H1 (cell line): ENCODE data around the gene SLC48A1. TPM values are rescaled to one million over a fixed set of nuclear protein-coding genes. Genes with fewer than 3 reads are reported as not detected.
A peak's percentile ranks its signal among the peaks of the same experiment; 100 is the strongest.

ENCODE experiments used
- CTCF ChIA-PET: fragments of 300-600 bp; sonication (Branson Sonifier 250); formaldehyde crosslinking; loops from one replicate; lab custom pipeline; 2021; ENCODE audit not compliant: partially characterized antibody; lab: Charles Lee
- POLR2A ChIA-PET: fragments of 300-600 bp; sonication (Branson Sonifier 250); formaldehyde crosslinking; loops from one replicate; lab custom pipeline; 2021; ENCODE audit warnings: inconsistent platforms; ENCODE audit not compliant: partially characterized antibody; lab: Charles Lee
- DNase-seq, 2 experiments: peaks; one replicate each; pipeline versions ENCODE4 v3.0.0 to v3.0.0-alpha.2; 2010 to 2022; ENCODE audit warnings: low spot score in 2 of 2, low read depth in 1 of 2, mixed read lengths in 1 of 2
- FAIRE-seq: peaks from 2 replicates; lab custom pipeline; 2011; peaks lifted over from hg19 to GRCh38; lab: Jason Lieb, UNC
- H2AFZ ChIP-seq: 2 replicates; pipeline ENCODE4 v1.8.1; 2012; ENCODE audit warnings: low read length, inconsistent platforms
- H2AK5ac ChIP-seq: 2 replicates; pipeline ENCODE4 v1.6.1; 2013; ENCODE audit warnings: low read depth, low read length
- H2BK120ac ChIP-seq: replicated peaks from 2 replicates; pipeline ENCODE3; 2013; ENCODE audit warnings: low read depth, low read length, inconsistent platforms
- H2BK12ac ChIP-seq: 2 replicates; pipeline ENCODE4 v1.6.1; 2013; ENCODE audit warnings: low read depth, low read length
- H2BK15ac ChIP-seq: 2 replicates; pipeline ENCODE4 v1.6.1; 2013; ENCODE audit warnings: low read length
- H2BK20ac ChIP-seq: 2 replicates; pipeline ENCODE4 v1.6.1; 2013; ENCODE audit warnings: low read length
- H2BK5ac ChIP-seq: 2 replicates; pipeline ENCODE4 v1.6.1; 2013; ENCODE audit warnings: low read depth, low read length
- H3K14ac ChIP-seq: 2 replicates; pipeline ENCODE4 v1.6.1; 2013; ENCODE audit warnings: inconsistent platforms; ENCODE audit not compliant: insufficient read length
- H3K18ac ChIP-seq: 2 replicates; pipeline ENCODE4 v1.6.1; 2013; ENCODE audit warnings: low read length; ENCODE audit errors: extremely low read depth
- H3K23ac ChIP-seq: 2 replicates; pipeline ENCODE4 v1.6.1; 2013; ENCODE audit warnings: inconsistent platforms; ENCODE audit not compliant: insufficient read length
- H3K23me2 ChIP-seq: 2 replicates; pipeline ENCODE4 v1.6.1; 2013; ENCODE audit warnings: low read depth, low read length
- H3K27ac ChIP-seq: 2 replicates; pipeline ENCODE4 v1.6.1; 2011; ENCODE audit warnings: low read depth, low read length, inconsistent platforms
- H3K27me3 ChIP-seq, 4 experiments: replicated peaks in 1 of 4; 1 replicate in 1 of 4; 2 replicates in 3 of 4; pipeline versions ENCODE4 v1.6.1 to v1.8.1; 2011 to 2013; ENCODE audit warnings: low read length in 3 of 4, mild to moderate bottlenecking in 3 of 4, inconsistent platforms in 2 of 4, mixed read lengths in 2 of 4, moderate library complexity in 1 of 4; ENCODE audit not compliant: control insufficient read depth in 3 of 4, insufficient read depth in 3 of 4; ENCODE audit errors: extremely low read depth in 1 of 4
- H3K36me3 ChIP-seq, 4 experiments: 2 replicates each; pipeline versions ENCODE4 v1.6.1 to v1.8.1; 2011 to 2013; ENCODE audit warnings: mild to moderate bottlenecking in 4 of 4, low read length in 3 of 4, moderate library complexity in 2 of 4, control low read depth in 1 of 4, inconsistent platforms in 1 of 4; ENCODE audit not compliant: insufficient read depth in 4 of 4, control insufficient read depth in 2 of 4
- H3K4ac ChIP-seq: replicated peaks from 2 replicates; pipeline ENCODE3; 2013; ENCODE audit warnings: low read length, low read depth, mixed read lengths, inconsistent platforms; ENCODE audit not compliant: insufficient read length
- H3K4me1 ChIP-seq, 4 experiments: replicated peaks in 1 of 4; 1 replicate in 1 of 4; 2 replicates in 3 of 4; pipeline versions ENCODE4 v1.6.1 to v1.8.1; 2011 to 2013; ENCODE audit warnings: low read length in 3 of 4, inconsistent platforms in 2 of 4, mixed read lengths in 1 of 4; ENCODE audit not compliant: insufficient read depth in 4 of 4, control insufficient read depth in 3 of 4
- H3K4me2 ChIP-seq, 2 experiments: 2 replicates each; pipeline versions ENCODE4 v1.6.1 to v1.8.1; 2011 to 2013; ENCODE audit warnings: low read depth in 2 of 2, low read length in 2 of 2, control low read depth in 1 of 2, inconsistent platforms in 1 of 2, mild to moderate bottlenecking in 1 of 2; ENCODE audit not compliant: insufficient read depth in 1 of 2
- H3K4me3 ChIP-seq, 4 experiments: fragments of 200-600, 300-600 bp in 1 of 4; sonication (generic), shearing (Covaris generic), sonication (Bioruptor Twin) in 1 of 4; 2 replicates each; pipeline versions ENCODE4 v1.5.1 to v1.8.1; 2011 to 2016; ENCODE audit warnings: low read length in 4 of 4, low read depth in 3 of 4, control low read depth in 2 of 4, inconsistent platforms in 2 of 4, mild to moderate bottlenecking in 2 of 4, mixed read lengths in 1 of 4, moderate library complexity in 1 of 4; ENCODE audit not compliant: insufficient read depth in 2 of 4; ENCODE audit errors: extremely low read depth in 1 of 4
- H3K56ac ChIP-seq: replicated peaks from 2 replicates; pipeline ENCODE3; 2013; ENCODE audit warnings: low read depth, mild to moderate bottlenecking, mixed read lengths, low read length, inconsistent platforms; ENCODE audit not compliant: insufficient read length
- H3K79me1 ChIP-seq: 2 replicates; pipeline ENCODE4 v1.6.1; 2013; ENCODE audit warnings: low read depth, low read length, control low read depth
- H3K79me2 ChIP-seq, 2 experiments: 2 replicates each; pipeline versions ENCODE4 v1.6.1 to v1.8.1; 2012 to 2013; ENCODE audit warnings: low read length in 2 of 2, mild to moderate bottlenecking in 2 of 2, inconsistent platforms in 1 of 2; ENCODE audit not compliant: insufficient read depth in 2 of 2, control insufficient read depth in 1 of 2
- H3K9ac ChIP-seq, 4 experiments: replicated peaks in 1 of 4; 1 replicate in 1 of 4; 2 replicates in 3 of 4; pipeline versions ENCODE4 v1.6.1 to v1.8.1; 2011 to 2013; ENCODE audit warnings: low read depth in 3 of 4, low read length in 3 of 4, control low read depth in 2 of 4, mild to moderate bottlenecking in 2 of 4, moderate library complexity in 2 of 4, inconsistent platforms in 1 of 4; ENCODE audit errors: extremely low read depth in 1 of 4
- H3K9me3 ChIP-seq, 2 experiments: 2 replicates each; pipeline versions ENCODE4 v1.6.1 to v1.8.1; 2012 to 2013; ENCODE audit warnings: mild to moderate bottlenecking in 2 of 2, moderate library complexity in 2 of 2, control low read depth in 1 of 2, inconsistent platforms in 1 of 2, low read depth in 1 of 2, low read length in 1 of 2, mixed read lengths in 1 of 2; ENCODE audit not compliant: insufficient read depth in 2 of 2
- H4K20me1 ChIP-seq, 2 experiments: replicated peaks in 1 of 2; 2 replicates each; pipeline versions ENCODE3 to v1.8.1; 2011 to 2013; ENCODE audit warnings: inconsistent platforms in 2 of 2, low read length in 2 of 2, mild to moderate bottlenecking in 1 of 2; ENCODE audit not compliant: insufficient read depth in 2 of 2, control insufficient read depth in 1 of 2
- H4K5ac ChIP-seq: 2 replicates; pipeline ENCODE4 v1.6.1; 2013; ENCODE audit warnings: low read length, low read depth, mixed read lengths, inconsistent platforms; ENCODE audit not compliant: insufficient read length
- H4K8ac ChIP-seq: 2 replicates; pipeline ENCODE4 v1.8.0; 2013; ENCODE audit warnings: mild to moderate bottlenecking, moderate library complexity, low read length, inconsistent platforms; ENCODE audit not compliant: insufficient read depth; ENCODE audit errors: extremely low read depth
- H4K91ac ChIP-seq: replicated peaks from 2 replicates; pipeline ENCODE3; 2013; ENCODE audit warnings: low read length, mixed read lengths, inconsistent platforms; ENCODE audit not compliant: insufficient read length
- CTCF ChIP-seq, 3 experiments: IDR thresholded peaks; 1 replicate in 2 of 3; 2 replicates in 1 of 3; pipeline versions ENCODE4 v1.5.1 to v1.6.1; 2011; ENCODE audit warnings: low read length in 3 of 3, mild to moderate bottlenecking in 3 of 3, inconsistent platforms in 2 of 3, low read depth in 1 of 3, moderate library complexity in 1 of 3; ENCODE audit not compliant: insufficient read depth in 1 of 3; ENCODE audit errors: control extremely low read depth in 1 of 3
- SP2 ChIP-seq: IDR thresholded peaks from 2 replicates; pipeline ENCODE4 v1.6.1; 2012; ENCODE audit warnings: mild to moderate bottlenecking, low read length, inconsistent platforms
- SRF ChIP-seq: IDR thresholded peaks from 2 replicates; pipeline ENCODE4 v1.6.1; 2011; ENCODE audit warnings: mild to moderate bottlenecking, low read depth, low read length, moderate library complexity
- ZNF274 ChIP-seq: IDR thresholded peaks from 2 replicates; pipeline ENCODE4 v1.7.0; 2012; ENCODE audit warnings: low read length, borderline replicate concordance; ENCODE audit errors: extremely low read depth
- WGBS, 2 experiments: shearing (Covaris generic) in 1 of 2; methylation state at CpG; one replicate each; pipeline versions ENCODE4 v1.1.6 to v1.1.7; 2013 to 2015; ENCODE audit warnings: low lambda C conversion rate in 2 of 2, mixed read lengths in 2 of 2, inconsistent platforms in 1 of 2, low coverage in 1 of 2, missing lambda C conversion rate in 1 of 2; ENCODE audit not compliant: insufficient replicate concordance in 2 of 2, insufficient coverage in 1 of 2, insufficient read length in 1 of 2; ENCODE audit errors: extremely low coverage in 1 of 2, missing lambda C conversion rate in 1 of 2; 5-methylcytosine and 5-hydroxymethylcytosine counted together
- polyA plus RNA-seq, 7 experiments: library from polyadenylated mRNA; depleted of rRNA in 3 of 7; stranded (reverse) in 5 of 7; unstranded in 2 of 7; fragments of >200 nt in 5 of 7; fragments of 200-250 nt in 2 of 7; gene quantifications; 1 replicate in 5 of 7; 2 replicates in 1 of 7; 4 replicates in 1 of 7; pipeline versions ENCODE4 v1.2.1 to v1.2.3, GENCODE V29; 2011 to 2013; ENCODE audit warnings: missing spikeins in 2 of 7, mixed read lengths in 2 of 7
- total RNA-seq: library from RNA; stranded (reverse); fragmentation: NEBNext Ultra II Directional; extraction: Animal tissue kit (Norgen Biotek cat#: 25700); gene quantifications from 2 replicates; pipeline ENCODE4 v1.2.1, GENCODE V29; 2021

Gene SLC48A1
- total and polyA plus RNA-seq, 2 of the 8 experiments (the other 6 are each of a cell fraction or from before 2014, with no cell fraction given), result 9.5 to 14.1 TPM

- Histone ChIP-seq H2BK12ac (no peak overlapping the region), H3K4me3 (peak overlapping the region in 1 of 4 experiments; percentile 55; a peak in 2 of 8 replicates), H3K14ac (no peak overlapping the region), H3K9me3 (no peaks in the 10 kb centered on the region), H3K18ac (peak overlapping the region; percentile 21; the same call in 1 of the 2 replicates), H2AK5ac (no peak overlapping the region), H3K23ac (no peak overlapping the region), H3K27me3 (no peaks in the 10 kb centered on the region), H4K20me1 (peaks cover 5 to 22% of the 10 kb centered on the region in 2 experiments), H2AFZ (no peak overlapping the region), H2BK20ac (no peak overlapping the region), H3K4me1 (peaks cover 28 to 65% (median 51%) of the 10 kb centered on the region in 4 experiments), H4K91ac (peak overlapping the region; percentile 55), H3K27ac (peak overlapping the region; percentile 49; the same call in 1 of the 2 replicates), H3K9ac (no peak overlapping the region), H2BK120ac (no peak overlapping the region), H3K79me2 (peaks cover 4 to 84% of the 10 kb centered on the region in 2 experiments; a peak in 3 of 4 replicates), H2BK15ac (no peak overlapping the region; the same call in 1 of the 2 replicates), H3K4me2 (peak overlapping the region; percentile 71 to 76; a peak in 3 of 4 replicates), H4K5ac (no peak overlapping the region), H3K4ac (peak overlapping the region; percentile 88), H3K56ac (no peak overlapping the region), H3K23me2 (peaks cover 3% of the 10 kb centered on the region), H3K79me1 (peaks cover 12% of the 10 kb centered on the region), H2BK5ac (0 out of 2 replicates have a peak overlapping the region, but pooled peaks have one; percentile 22), H3K36me3 (no peaks in the 10 kb centered on the region), H4K8ac (peak overlapping the region; percentile 54)
- WGBS, 2 experiments, result 90% methylated on average over 14 of the region's 14 CpGs; no CpG with 5 or more reads in 1 of the 2 experiments
- POLR2A ChIA-PET, result interaction anchor here (1.4 to 29.3 kb wide), 9 partner anchors 7 to 190 kb away, joined by 3 to 480 read pairs (median 11); partner anchors contain the start of gene HDAC7
- CTCF ChIA-PET, result interaction anchor here (1.5 to 58.8 kb wide), 9 partner anchors 8 to 97 kb away, joined by 4 to 2001 read pairs (median 35); partner anchors contain the start of gene HDAC7
- DNase-seq (no peak), FAIRE-seq (no peak)
- TF ChIP-seq SP2, result no peak
- TF ChIP-seq ZNF274, result no peak
- no peak for TF ChIP-seq SRF
- TF ChIP-seq CTCF (IDR thresholded peaks at IDR 0.05; ENCODE audit: control extremely low read depth in 1 of 3, insufficient read depth in 1 of 3, low read depth in 1 of 3, low read length in 3 of 3), result no peak
Observed at GRCh38 chr12:47811581-47812484, 38.8 kb downstream of the SLC48A1 start.
